HG03159 (cell line): ENCODE measurements around the gene PHLDB3.
"Not testable (repeated sequence)": the region's sequence is repeated elsewhere in the genome, so short reads cannot be mapped to it uniquely, and the experiment has no call there.

Source experiments
- ATAC-seq: cut with Tn5 transposase; IDR thresholded peaks from one replicate; pipeline ENCODE4 v1.9.1; 2021; ENCODE audit warnings: mild to moderate bottlenecking, moderate library complexity; ENCODE audit not compliant: unreplicated experiment

Gene PHLDB3

DNA sequence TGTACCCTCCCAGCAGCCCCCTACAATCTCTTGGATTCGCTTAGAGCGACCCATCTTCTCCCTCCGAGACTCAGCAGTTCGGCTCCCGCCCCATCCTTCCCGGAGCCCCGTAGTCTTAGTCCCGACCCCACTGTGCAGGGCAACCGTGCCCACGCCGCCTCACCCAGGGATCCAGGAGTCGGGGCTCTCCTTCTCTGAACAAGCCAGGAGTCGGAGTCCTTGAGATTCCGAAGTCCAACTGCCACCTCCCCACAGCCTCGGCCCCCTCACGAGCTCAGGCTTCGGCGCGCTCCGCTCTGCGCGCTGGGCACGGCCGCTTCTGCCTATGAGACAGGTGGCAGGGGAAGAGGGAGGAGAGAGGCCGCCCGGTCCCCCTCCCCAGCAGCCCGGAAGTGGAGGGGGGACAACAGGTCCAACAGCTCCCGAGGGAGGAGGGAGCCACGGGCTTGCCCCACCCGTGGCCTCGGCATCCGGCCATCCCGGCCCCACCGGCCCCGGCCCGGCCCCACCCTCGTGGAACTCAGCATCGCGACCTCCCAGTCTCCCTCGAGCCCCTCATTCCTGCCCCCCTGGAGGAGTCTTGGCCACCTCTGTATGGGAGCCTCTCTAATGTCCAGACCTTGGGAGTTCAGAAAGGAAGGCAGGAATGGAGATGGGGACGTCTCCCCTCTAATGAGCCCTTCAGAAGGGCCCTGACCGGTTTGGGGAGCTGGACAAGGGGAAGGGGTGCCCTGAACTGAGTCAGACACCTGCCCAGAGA is at the start of gene PHLDB3:
Gene PHLDB3, minus strand, starts transcription at position 321 of the 760 bp plus-strand sequence. CDS start 628 bp downstream, outside the sequence.
- peak; percentile 26 for ATAC-seq

DNA sequence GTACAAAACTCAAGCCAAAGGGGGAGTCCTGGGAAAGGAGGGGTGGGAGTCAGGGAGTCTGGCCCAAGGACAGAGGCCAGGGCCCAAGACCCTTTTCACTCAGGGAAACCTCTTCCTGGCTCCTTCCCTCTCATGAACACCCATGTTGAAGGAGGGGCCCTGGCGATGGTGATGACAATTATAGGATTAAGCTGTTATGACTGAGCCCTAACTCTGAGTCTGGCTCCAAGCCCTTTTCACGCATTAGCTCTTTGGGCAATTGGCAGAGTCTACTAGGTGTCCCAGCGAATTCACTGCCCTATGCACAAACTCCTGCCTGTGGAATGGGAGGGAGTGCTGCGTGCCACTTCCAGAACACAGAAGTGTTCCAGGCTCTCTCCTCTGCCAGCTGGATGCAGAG is 49.1 kb upstream of the PHLDB3 start:
- ATAC-seq: no peak

DNA sequence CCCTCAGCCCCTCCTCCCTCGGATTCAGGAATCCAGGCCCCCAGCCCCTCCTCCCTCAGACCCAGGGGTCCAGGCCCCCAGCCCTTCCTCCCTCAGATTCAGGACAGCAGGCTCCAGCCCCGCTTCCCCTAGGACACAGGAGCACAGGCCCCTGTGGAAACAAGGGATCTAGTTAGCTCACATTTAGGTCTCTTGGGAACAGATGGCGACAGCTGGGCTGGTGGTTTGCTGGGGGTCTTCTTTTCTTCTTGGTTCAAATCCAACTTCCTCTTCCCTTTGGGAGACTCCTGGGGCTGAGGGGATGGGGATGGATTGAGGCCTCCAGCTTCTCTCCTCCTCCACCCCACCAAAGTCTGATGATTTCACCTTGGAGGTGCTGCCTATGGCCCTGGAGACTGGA is 48.1 kb upstream of the PHLDB3 start:
- ATAC-seq: no peak

GRCh38 chr19:43552198-43552450 is 47.6 kb upstream of the PHLDB3 start:
- no peak for ATAC-seq

DNA sequence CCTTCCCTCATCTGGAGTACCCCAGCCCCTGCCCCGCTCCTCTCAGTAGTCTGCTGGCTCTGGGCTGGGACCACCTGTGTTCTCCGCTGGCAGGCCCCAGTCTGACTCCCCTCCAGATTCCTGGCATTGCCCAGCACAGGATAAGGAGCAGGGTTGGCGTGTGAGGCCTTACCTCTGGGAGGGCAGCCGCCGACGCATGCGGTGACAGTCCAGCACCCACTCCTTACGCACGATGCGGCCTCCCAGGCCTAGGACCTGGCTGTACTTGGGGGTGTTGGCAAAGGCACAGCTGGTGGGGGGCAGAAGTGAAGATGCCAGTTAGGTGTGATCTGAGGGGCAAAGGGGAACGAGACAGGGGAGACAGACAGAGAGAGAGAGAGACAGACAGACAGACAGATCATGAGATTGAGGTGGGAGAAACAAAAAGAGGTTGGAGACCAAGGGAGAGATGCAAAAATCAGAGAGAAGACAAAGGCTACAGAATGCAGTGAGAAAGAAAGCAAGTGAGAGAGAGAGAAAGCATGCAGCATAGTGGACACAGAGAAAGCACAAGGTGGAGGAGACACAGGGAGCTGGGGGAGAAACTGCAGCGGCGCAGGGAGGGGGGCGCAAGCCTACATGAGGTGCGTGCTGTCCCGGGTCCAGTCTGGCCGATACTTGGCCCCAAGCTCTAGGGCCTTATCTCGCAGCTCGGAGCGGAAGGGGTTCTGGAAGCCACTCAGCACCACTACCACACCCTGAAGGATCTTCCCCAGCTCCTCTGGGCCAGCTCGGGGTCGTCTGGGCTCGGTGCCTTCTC is 47.1 kb upstream of the PHLDB3 start:
- no peak for ATAC-seq

DNA sequence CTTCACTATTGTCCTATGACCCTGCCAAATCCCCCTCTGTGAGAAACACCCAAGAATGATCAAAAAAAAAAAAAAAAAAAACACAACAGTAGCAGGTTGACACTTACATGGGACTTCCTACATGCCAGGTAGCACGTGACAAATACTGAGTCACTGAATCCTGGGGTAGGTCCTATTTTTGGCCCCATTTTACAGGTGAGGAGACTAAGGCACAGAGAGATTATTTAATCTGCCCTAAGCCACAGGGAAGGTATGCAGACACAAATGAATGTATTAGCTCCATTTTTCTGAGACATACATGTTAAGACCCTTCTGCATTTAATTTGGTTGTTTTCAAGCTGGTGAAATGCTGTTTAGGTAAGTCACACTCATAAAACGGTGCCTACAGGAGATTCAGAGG is 44.2 kb upstream of the PHLDB3 start:
- no peak for ATAC-seq

- ATAC-seq: not testable (repeated sequence)
Measured at GRCh38 chr19:43547926-43548325, 43.4 kb upstream of the PHLDB3 start.

DNA sequence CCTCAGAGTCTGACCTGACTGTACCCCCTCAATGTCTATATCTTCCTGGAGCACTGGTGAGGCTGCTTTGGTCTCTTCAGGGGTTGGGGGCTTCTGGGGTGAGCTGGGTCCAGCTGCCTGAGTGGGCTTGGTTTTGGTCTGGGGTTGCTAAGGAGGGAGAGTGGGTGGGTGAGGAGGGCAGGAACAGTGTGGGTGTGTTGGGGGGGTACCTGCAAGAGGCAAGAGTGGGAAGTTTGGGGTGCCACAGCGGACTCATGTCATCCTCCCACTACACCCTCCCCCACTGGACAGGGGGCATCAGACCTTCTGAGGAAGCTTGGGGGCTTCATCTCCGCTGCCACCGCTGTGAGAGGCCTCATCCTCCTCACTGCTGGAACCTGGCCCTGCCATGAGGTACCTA is 42.0 kb upstream of the PHLDB3 start:
- no peak for ATAC-seq

DNA sequence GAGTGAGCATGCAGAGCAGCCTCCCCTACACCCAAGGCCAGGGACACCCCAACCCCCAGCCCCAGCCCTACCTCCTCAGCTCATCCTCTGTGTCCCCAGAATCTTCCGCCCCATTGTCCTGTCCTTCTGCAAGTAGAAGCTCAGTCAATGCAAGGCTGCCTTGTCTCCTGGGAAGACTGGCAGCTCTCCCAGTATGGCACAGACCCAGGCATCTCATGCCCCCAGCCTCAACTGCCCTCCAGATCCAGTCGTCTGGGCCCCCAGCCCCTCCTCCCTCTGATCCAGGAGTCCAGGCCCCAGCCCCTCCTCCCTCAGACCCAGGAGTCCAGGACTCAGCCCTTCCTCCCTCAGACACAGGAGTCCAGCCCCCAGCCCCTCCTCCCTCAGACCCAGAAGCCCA is 41.4 kb upstream of the PHLDB3 start:
- ATAC-seq: no peak

GRCh38 chr19:43545276-43545675 is 40.7 kb upstream of the PHLDB3 start:
- ATAC-seq: no peak

DNA sequence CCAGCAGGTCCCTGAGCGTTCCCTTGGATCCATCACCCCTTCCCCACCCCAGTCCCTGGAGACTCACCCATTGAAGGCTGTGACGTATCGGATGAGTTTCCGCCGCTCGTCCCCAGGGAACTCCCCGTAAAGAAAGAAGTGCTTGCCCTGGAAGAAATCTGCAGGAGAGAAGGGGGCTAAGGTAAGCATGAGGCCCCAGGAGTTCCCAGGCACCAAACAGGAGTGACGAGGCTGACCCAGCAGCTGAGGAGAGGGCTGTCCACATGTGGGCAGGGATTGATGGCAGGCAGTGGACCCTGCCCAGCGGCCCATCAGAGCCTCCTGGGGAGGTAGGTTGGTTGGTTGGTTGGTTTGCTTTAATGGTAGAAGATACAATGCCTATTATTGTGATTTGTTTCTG is 39.5 kb upstream of the PHLDB3 start:
- ATAC-seq: no peak

DNA sequence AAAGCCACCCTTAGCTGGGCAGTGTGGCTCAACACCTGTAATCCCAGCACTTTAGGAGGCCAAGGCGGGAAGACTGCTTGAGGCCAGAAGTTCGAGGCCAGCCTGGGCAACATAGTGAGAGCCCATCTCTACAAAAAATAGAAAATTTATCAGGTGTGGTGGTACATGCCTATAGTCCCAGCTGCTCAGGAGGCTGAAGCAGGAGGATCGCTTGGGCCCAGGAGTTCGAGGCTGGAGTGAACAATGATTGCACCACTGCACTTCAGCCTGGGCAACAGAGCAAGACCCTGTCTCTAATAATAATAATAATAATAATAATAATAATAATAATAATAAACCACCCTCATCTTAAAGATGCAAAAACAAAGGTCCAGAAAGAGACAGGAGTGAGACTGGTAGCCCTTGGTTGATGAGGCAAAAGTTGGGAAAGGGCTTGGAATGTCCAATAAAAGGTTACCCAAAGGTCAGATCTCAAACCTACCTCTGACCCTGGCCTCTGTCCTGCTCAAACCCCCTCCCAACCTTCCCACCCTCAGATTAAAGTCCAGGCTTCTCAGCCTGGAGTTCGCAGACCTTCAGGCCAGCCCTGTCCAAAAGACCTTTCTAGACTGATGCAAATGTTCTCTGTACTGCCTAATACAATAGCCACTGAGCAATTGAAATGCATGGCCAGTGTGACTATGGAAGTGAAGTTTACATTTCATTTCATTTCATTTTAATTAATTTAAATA is 37.5 kb upstream of the PHLDB3 start:
- ATAC-seq: no peak

DNA sequence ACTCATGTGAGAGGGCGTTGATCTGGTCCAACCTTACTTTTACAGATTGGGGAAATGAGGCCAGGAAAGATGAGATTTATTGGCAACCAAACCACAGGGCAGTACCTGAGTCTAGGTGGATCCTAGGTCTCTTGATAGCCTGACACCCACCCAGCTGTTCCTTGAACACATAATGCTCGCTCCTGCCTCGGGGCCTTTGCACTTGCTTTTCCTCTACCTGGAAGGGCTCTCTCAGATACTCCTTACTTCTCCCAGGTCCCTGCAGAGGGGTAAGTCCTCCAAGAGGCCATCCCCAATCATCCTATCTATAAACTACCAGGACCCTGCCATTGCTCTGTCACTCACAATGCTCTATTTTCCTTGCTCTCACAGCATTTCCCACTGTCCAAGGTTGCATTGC is 35.8 kb upstream of the PHLDB3 start:
- no peak for ATAC-seq

DNA sequence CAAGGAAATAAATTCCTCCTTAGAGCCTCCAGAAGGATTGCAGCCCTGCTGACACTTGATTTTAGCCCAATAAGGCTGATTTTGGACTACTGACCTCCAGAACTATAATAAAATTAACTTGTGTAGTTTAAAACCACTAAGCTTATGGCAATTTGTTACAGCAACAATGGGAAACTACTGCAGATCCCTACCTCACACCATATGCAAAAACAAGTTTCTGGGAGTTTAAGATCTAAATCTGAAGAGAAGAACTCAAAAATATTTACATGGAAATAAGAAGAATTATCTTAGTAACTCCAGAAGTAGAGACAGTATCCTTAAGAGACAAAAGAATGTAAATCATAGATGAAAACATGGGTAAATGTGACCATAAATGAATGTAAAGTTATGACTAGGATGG is 34.4 kb upstream of the PHLDB3 start:
- ATAC-seq: no peak

DNA sequence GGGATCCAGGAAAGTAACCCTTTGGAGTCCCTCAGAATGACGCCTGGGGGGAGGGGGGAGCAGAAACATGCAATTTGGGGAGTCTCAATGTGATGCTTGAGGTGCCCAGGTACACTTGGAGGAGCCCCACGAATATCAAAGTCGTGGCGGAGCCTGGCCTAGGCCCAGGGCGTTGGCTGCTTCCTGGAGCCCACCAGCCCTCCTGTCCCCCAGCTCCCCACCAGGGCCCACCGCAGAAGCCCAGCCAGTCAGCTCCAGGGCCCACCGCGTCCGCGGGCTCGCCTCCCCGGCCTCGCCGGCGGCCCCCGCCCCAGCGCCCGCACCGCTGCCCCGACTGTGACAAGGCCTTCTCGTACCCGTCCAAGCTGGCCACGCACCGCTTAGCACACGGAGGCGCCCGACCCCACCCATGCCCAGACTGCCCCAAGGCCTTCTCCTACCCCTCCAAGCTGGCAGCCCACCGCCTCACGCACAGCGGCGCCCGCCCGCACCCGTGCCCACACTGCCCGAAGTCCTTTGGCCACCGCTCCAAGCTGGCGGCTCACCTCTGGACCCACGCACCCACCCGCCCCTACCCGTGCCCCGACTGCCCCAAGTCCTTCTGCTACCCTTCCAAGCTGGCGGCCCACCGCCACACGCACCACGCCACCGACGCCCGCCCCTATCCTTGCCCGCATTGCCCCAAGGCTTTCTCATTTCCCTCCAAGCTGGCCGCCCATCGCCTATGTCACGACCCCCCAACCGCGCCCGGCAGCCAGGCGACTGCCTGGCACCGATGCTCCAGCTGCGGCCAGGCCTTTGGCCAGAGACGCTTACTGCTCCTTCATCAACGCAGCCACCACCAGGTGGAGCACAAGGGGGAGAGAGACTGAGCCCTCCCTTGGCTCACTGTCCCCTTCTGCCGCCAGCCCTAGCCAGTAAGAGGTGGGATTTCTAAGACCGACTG is 30.5 kb upstream of the PHLDB3 start:
- no peak for ATAC-seq

DNA sequence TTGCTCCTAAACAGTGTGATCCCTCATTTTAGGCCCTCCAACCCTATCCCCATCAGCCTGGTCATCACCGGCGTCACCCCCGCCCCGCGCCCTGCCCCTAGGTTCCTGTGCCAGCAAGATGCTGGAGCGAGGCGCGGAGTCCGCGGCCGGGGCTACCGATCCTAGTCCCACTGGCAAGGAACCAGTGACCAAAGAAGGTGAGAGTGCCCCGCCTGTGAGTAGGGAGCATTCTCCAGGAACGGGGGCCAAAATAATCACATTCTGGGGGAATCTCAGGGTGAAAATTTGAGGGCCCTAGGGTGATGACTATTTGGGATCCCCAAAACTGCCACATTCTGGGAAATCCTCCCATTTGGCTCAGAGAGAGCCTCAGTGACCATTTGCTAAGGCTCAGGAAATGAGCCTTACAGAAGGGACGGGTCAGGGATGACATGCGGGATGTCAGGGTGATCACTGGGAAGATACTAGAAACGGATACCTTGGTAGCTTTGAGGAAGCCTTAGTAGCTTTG is 29.8 kb upstream of the PHLDB3 start:
- ATAC-seq: no peak

- ATAC-seq: peak; percentile 59
Measured at GRCh38 chr19:43533546-43534304, 29.2 kb upstream of the PHLDB3 start.

DNA sequence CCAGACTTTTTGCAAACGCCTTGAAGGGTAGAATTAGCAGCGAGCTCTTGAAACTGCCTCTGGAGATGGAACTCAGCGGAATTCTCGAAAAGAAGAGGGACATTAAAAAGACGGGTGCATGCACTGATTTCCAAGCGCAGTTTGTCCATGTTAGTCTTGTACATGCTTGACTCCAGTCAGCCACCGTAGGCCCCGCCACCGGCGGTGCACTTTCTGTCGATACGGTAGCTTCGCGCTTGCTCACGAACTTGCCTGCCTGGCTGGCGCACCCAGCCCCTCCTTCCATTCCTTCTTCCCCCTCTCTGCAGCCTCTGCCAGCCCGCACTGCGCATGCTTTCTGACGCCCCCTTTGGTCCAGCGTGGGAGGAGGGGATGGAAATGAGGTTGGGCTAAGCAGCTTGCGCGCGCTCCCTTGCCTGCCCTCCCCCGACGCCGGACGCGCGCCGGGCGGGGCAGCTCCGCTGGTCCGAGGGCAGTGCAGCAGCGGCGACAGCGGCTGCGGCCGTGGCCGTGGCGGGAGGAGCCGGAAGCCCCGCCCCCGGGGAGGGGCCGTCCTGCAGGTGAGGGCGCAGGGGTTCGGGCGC is 28.5 kb upstream of the PHLDB3 start, which contains the start of gene ZNF575:
Gene ZNF575, plus strand, starts transcription at position 227 of the 584 bp plus-strand sequence. CDS start 1,235 bp downstream, outside the sequence.
- peak; percentile 52 for ATAC-seq

DNA sequence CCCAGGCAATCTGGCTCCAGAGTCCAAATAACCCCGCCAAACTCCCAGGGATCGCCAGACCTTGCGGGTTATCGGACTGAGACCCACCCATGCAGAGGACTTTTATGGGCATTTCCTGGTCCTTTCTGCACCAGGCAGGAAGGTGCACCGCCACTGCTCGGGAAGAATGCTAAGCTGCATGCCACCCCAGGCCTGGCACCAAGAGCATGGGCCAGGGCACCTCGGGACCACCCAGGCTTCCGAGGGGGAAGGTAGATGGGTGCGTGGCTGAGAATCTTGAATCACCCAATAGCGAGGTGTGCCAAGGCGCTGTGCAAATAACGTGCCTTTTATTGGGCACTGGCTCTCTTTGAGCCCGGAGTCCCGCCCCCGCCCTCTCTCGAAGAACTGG is 28.0 kb upstream of the PHLDB3 start:
- peak; percentile 7 for ATAC-seq
